ENCODE measurements around the gene PRKAR2B.
"Not testable (repeated sequence)": the region's sequence is repeated elsewhere in the genome, so short reads cannot be mapped to it uniquely, and the experiment has no call there.

Gene PRKAR2B

DNA sequence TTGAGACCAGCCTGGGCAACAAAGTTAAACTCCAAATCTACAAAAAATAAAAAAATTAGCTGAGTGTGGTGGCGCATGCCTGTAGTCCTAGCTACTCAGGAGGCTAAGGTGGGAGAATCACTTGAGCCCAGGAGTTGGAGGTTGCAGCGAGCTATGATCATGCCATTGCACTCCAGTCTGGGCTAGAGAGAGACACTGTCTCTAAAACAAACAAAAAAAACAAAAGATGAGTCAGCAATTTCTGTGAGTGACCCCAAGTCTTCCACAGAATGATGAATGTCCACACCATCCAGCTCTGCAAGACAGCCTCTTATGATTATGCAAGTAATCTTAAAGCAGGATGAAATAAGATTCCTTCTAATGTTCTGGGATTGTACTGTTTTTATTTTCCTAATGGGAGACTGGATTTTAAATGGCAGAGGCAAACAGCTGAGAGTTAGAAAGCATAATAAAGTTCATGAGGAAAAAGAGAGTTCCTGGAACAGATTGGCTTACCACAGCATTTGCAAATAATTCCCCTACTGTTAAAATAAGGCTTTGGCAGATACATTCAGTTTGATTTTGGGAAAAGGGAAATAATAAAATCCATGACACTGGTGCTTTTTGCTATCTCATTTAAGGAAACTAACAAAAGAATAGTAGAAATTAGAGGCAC is 18.9 kb upstream of the PRKAR2B start:
- no peak for FAIRE-seq

DNA sequence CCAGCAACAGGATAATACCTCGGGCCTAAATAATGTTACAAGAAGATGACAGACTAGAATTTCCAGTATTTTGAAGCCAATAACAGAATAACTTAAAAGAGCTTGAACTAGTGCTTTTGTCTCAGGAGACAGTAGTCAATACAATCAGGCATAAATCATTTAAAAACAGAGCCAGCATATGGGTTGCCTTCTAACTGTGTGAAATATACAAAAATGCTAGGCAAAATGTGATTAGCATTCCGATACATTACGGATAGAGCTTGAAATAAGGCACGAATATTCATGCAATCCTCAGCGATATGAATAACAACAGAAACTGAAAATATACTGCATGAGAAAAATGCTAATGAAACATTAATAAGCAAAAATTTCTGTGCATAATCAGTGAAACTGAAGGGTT is 18.3 kb upstream of the PRKAR2B start:
- no peak for DNase-seq (ENCODE audit: extremely low spot score, insufficient read length, low read depth)

More for the DNA sequence above, 18.9 kb upstream of the PRKAR2B start:
- no peak for DNase-seq (ENCODE audit: extremely low spot score, insufficient read length, low read depth)

GRCh38 chr7:107027208-107027607 is 17.3 kb upstream of the PRKAR2B start:
- DNase-seq (ENCODE audit: extremely low spot score, insufficient read length, low read depth) (no peak), FAIRE-seq (no peak)

More for the DNA sequence above, 18.3 kb upstream of the PRKAR2B start:
- no peak for FAIRE-seq

GRCh38 chr7:107029061-107029763 is 15.3 kb upstream of the PRKAR2B start:
- no peak for DNase-seq (ENCODE audit: extremely low spot score, insufficient read length, low read depth)
- no peak for FAIRE-seq

- FAIRE-seq (no peak), DNase-seq (ENCODE audit: extremely low spot score, insufficient read length, low read depth) (no peak)
These were observed 14.7 kb upstream of the PRKAR2B start for GRCh38 chr7:107029764-107030286.

GRCh38 chr7:107032050-107032449 is 12.5 kb upstream of the PRKAR2B start:
- DNase-seq (ENCODE audit: extremely low spot score, insufficient read length, low read depth) (no peak), FAIRE-seq (no peak)

DNA sequence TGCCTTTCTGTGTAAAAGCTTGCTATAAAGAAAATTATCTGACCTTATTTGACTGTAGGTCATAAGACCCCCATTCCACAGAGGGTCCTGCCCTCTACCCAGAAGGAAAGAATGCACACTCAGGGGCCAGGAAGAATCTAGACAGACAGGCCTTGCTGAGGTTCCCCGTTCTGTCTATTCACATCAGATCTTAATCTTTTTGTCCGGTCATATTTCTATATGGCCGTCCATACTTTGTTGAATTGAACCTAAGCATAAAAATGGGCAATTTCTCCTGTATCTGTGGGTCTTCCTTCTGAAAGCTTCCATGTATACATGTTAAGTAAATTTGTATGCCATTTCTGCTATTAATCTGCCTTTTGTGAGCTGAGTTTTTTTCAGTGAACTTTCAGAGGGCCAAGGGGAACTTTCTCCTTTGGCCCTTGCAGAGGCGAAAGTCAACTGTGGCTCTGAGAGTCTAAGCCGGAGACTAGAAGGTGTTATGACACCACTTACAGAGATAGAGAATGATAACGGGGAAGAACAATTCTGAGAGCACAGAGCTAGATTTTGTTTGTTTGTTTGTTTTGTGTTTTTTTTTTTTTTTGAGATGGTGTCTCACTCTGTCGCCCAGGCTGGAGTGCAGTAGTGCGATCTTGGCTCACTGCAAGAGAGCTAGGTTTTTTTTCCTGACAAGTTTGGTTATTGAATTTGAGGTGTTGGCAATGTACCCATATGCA is 11.6 kb upstream of the PRKAR2B start:
- no peak for DNase-seq (ENCODE audit: extremely low spot score, insufficient read length, low read depth)
- no peak for FAIRE-seq

GRCh38 chr7:107034553-107034952 is 10.0 kb upstream of the PRKAR2B start:
- DNase-seq (ENCODE audit: extremely low spot score, insufficient read length, low read depth) = no peak
- no peak for FAIRE-seq

GRCh38 chr7:107035446-107035845 is 9.1 kb upstream of the PRKAR2B start:
- FAIRE-seq = no peak
- no peak for DNase-seq (ENCODE audit: extremely low spot score, insufficient read length, low read depth)

DNA sequence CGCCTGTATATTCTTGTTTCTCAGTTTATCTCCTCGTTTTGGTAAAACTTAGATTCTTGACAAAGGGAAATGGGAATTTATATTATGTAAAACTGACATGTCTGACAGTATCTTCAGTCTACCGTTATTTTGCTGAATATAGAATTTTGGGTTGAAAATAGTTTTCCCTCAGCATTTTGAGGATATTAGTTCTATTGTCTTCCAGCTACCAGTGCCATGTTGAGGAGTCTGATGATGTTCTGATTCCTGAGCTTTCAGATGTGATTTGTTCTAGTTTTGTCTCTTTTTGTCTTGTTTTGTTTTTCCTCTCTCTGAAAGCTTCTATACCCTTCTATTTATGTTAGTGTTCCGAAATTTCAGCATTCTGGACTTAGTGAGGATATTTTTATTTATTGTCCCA is 8.0 kb upstream of the PRKAR2B start:
- no peak for DNase-seq (ENCODE audit: extremely low spot score, insufficient read length, low read depth)
- FAIRE-seq = no peak

GRCh38 chr7:107037717-107038603 is 6.5 kb upstream of the PRKAR2B start:
- DNase-seq (ENCODE audit: extremely low spot score, insufficient read length, low read depth) (no peak), FAIRE-seq (no peak)

GRCh38 chr7:107039199-107039900 is 5.2 kb upstream of the PRKAR2B start:
- no peak for FAIRE-seq
- DNase-seq (ENCODE audit: extremely low spot score, insufficient read length, low read depth) = no peak

- FAIRE-seq = no peak
- no peak for DNase-seq (ENCODE audit: extremely low spot score, insufficient read length, low read depth)
These were observed 3.4 kb upstream of the PRKAR2B start for GRCh38 chr7:107041097-107041496.

- DNase-seq (ENCODE audit: extremely low spot score, insufficient read length, low read depth); FAIRE-seq: not testable (repeated sequence)
These were observed 2.7 kb upstream of the PRKAR2B start for GRCh38 chr7:107041764-107042163.

- not testable (repeated sequence) for FAIRE-seq; DNase-seq (ENCODE audit: extremely low spot score, insufficient read length, low read depth)
These were observed 2.1 kb upstream of the PRKAR2B start for GRCh38 chr7:107042326-107042910.

DNA sequence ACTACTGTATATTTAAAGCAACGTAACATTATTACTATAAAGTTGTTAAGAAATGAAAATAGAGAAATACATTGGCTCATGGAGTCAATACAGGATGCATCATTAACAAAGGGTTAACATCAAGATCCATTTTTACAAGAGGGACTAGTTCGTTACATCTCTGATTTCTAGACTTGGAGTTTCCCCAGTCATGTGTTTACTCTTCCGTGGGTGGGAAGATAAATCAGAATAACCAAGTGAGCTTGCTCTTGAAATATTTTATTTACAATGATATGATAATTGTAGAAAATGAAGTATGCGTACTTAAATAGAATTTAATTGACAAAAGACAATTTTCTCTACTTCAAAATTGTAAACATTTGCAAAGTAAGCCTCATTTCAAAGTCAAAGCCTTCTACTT is 1.0 kb upstream of the PRKAR2B start:
- DNase-seq (ENCODE audit: extremely low spot score, insufficient read length, low read depth) (no peak), FAIRE-seq (no peak)

- DNase-seq (ENCODE audit: extremely low spot score, insufficient read length, low read depth) = no peak
- no peak for FAIRE-seq
These were observed 571 bp upstream of the PRKAR2B start for GRCh38 chr7:107043921-107044346.

DNA sequence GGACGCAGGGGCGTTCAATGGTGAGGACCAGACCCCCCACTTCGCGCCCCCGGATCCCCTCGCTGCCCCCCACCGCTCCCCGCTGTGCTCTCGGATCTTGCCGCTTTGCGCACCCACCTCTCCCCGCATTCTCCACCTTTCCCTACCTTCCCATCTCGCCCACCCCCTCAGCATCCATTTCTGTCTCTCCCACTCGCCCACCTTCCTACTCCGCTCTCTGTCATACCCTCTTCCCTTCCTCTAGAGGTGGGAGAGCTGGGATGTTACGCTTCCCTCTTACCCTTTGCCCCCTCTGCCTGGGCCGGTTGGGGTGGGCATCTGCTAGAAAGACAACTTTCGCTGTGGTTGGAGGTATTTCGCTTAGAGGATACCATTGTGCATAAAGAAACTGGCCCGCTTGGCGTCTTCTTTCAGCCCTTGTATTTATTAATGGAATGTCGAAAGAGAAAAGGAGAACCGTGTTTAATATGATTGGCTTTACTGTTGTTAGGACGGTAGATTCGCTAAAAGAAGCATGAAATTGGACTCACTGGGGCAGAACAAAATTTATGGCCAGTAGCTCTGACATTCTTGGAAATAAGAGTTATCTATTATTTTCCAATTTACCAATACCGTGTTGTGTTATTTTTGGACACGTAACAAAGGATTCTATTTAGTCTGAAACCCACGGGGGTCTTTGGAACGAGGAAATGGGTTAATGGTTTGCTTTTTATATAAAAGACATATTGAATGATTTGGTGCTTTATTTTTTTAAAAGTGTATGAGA is 873 bp downstream of the PRKAR2B start:
- no peak for FAIRE-seq
- DNase-seq (ENCODE audit: extremely low spot score, insufficient read length, low read depth) = no peak
